Measurements from ENCODE around the gene TENT4A. TPM values are rescaled to one million over a fixed set of nuclear protein-coding genes. Genes with fewer than 3 reads are reported as not detected.

The TENT4A gene
- total RNA-seq, 1 experiment from 2014 or later = 25.6 TPM

DNA sequence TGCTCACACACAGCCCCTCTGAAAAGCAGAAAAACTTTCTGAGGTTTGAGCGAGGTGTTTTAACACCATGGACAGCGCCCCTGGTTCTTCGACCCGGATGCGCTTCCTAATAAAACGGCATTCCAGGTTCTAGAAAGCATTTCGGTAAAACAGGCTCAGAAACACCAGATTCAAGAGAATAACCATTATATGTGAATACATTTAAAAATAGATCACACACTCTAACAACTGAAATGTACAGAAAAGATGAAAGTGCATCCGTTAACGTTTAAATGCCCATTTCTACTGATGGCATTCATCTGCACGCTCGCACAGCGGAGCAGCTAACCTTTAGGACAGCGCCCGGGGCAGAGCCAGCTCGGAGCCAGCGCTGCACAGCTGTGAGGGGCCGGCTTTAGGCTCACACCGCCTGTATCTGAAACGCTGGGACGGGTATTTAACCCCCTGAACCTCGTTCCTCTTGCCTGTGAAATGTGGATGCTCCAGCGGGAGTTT, 26.3 kb upstream of the TENT4A start:
- Histone ChIP-seq H3K27me3 (ENCODE audit: insufficient read depth, low read length) (no peaks in the 10 kb centered on the region), H3K9me3 (ENCODE audit: control insufficient read depth, low read depth, low read length) (no peaks in the 10 kb centered on the region), H2AFZ (ENCODE audit: low read length) (no peak overlapping the region), H4K8ac (replicated peaks; ENCODE audit: insufficient read length, low read depth, low read length) (no peak overlapping the region), H3K79me2 (ENCODE audit: insufficient read depth, low read length) (no peaks in the 10 kb centered on the region), H3K4me2 (ENCODE audit: insufficient read depth, insufficient read length, low read length) (peak overlapping the region; percentile 60), H3K9ac (ENCODE audit: extremely low read depth, insufficient read length, low read length) (no peak overlapping the region), H3K56ac (ENCODE audit: insufficient read length, low read depth, low read length) (no peak overlapping the region), H2BK20ac (ENCODE audit: low read depth, low read length, poor library complexity, severe bottlenecking) (no peak overlapping the region), H2BK5ac (ENCODE audit: insufficient read length, low read length) (no peak overlapping the region), H3K23me2 (ENCODE audit: insufficient read length, low read depth, low read length, poor library complexity, severe bottlenecking) (no peaks in the 10 kb centered on the region), H2BK15ac (ENCODE audit: low read depth, low read length) (no peak overlapping the region), H3K27ac (ENCODE audit: insufficient read length, low read depth, low read length) (no peak overlapping the region), H4K91ac (ENCODE audit: insufficient read length, low read depth, low read length) (no peak overlapping the region), H2BK12ac (ENCODE audit: insufficient read length, low read depth, low read length) (no peak overlapping the region), H3T11ph (ENCODE audit: low read length) (no peak overlapping the region), H3K79me1 (ENCODE audit: insufficient read depth, low read depth, low read length, poor library complexity, severe bottlenecking) (no peaks in the 10 kb centered on the region), H3K18ac (ENCODE audit: insufficient read length, low read depth, low read length) (no peak overlapping the region), H3K4me1 (ENCODE audit: insufficient read depth, low read length) (no peaks in the 10 kb centered on the region), H2BK120ac (ENCODE audit: low read depth, low read length, poor library complexity, severe bottlenecking) (no peak overlapping the region), H4K5ac (ENCODE audit: insufficient read length, low read depth, low read length) (no peak overlapping the region), H3K23ac (ENCODE audit: insufficient read length, low read depth, low read length) (no peak overlapping the region), H4K20me1 (ENCODE audit: control insufficient read depth, insufficient read depth, insufficient read length) (no peaks in the 10 kb centered on the region), H2AK5ac (ENCODE audit: insufficient read length, low read length) (no peak overlapping the region), H3K14ac (ENCODE audit: insufficient read depth, low read length) (no peak overlapping the region), H3K4ac (ENCODE audit: low read depth, low read length) (no peak overlapping the region)
- Mint-ChIP-seq H3K4me1 (peaks cover 6% of the 10 kb centered on the region in 2 experiments), H3K9me3 (no peaks in the 10 kb centered on the region), H3K36me3 (ENCODE audit: insufficient read depth in 1 of 3, low read depth in 3 of 3) (no peaks in the 10 kb centered on the region), H3K27me3 (ENCODE audit: low read depth) (peaks cover 50% of the 10 kb centered on the region), H3K27ac (no peak overlapping the region), H3K4me3 (peak overlapping the region; percentile 48 to 60)
- WGBS (ENCODE audit: extremely low coverage, insufficient read length, low lambda C conversion rate) = no CpG with 5 or more reads among the region's 22 CpGs
- TF ChIP-seq, protein P1, sequence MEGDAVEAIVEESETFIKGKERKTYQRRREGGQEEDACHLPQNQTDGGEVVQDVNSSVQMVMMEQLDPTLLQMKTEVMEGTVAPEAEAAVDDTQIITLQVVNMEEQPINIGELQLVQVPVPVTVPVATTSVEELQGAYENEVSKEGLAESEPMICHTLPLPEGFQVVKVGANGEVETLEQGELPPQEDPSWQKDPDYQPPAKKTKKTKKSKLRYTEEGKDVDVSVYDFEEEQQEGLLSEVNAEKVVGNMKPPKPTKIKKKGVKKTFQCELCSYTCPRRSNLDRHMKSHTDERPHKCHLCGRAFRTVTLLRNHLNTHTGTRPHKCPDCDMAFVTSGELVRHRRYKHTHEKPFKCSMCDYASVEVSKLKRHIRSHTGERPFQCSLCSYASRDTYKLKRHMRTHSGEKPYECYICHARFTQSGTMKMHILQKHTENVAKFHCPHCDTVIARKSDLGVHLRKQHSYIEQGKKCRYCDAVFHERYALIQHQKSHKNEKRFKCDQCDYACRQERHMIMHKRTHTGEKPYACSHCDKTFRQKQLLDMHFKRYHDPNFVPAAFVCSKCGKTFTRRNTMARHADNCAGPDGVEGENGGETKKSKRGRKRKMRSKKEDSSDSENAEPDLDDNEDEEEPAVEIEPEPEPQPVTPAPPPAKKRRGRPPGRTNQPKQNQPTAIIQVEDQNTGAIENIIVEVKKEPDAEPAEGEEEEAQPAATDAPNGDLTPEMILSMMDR (conservative IDR thresholded peaks at IDR 0.05) = no peak
- peak; percentile 58 for DNase-seq
